Fibroblast of lung (primary cell): Measurements from ENCODE around the gene KRT76. TPM values are rescaled to one million over a fixed set of nuclear protein-coding genes. Genes with fewer than 3 reads are reported as not detected.

Source experiments
- DNase-seq, 2 donors: peaks; one replicate each; pipeline versions ENCODE4 v3.0.0 to v3.0.0-alpha.2; 2010; ENCODE audit warnings: low read depth in 2 of 2
- H2AFZ ChIP-seq: 2 replicates; pipeline ENCODE4 v1.5.1; 2012; ENCODE audit warnings: low read length, control low read depth, inconsistent platforms
- H3K27ac ChIP-seq: 2 replicates; pipeline ENCODE4 v1.5.1; 2011; ENCODE audit warnings: low read length, control low read depth; ENCODE audit not compliant: insufficient read depth
- H3K27me3 ChIP-seq: 2 replicates; pipeline ENCODE4 v1.5.1; 2011; ENCODE audit warnings: mild to moderate bottlenecking, low read length; ENCODE audit not compliant: control insufficient read depth, insufficient read depth
- H3K36me3 ChIP-seq: 2 replicates; pipeline ENCODE4 v1.5.1; 2011; ENCODE audit warnings: low read length; ENCODE audit not compliant: control insufficient read depth, insufficient read depth
- H3K4me1 ChIP-seq: 2 replicates; pipeline ENCODE4 v1.5.1; 2011; ENCODE audit warnings: low read length; ENCODE audit not compliant: control insufficient read depth, insufficient read depth; ENCODE audit errors: extremely low read depth
- H3K4me2 ChIP-seq: 2 replicates; pipeline ENCODE4 v1.5.1; 2011; ENCODE audit warnings: low read length, control low read depth; ENCODE audit not compliant: insufficient read depth; ENCODE audit errors: extremely low read depth
- H3K4me3 ChIP-seq, 4 experiments: fragments of 200-600 bp in 1 of 4; sonication (generic) in 1 of 4; replicated peaks in 1 of 4; 2 replicates each; pipeline ENCODE4 v1.5.1; 2011 to 2016; ENCODE audit warnings: low read length in 4 of 4, low read depth in 3 of 4, mild to moderate bottlenecking in 3 of 4, control low read depth in 2 of 4, inconsistent platforms in 1 of 4, mixed read lengths in 1 of 4; ENCODE audit not compliant: insufficient read depth in 1 of 4; ENCODE audit errors: control extremely low read depth in 1 of 4
- H3K79me2 ChIP-seq: 2 replicates; pipeline ENCODE4 v1.5.1; 2012; ENCODE audit warnings: mild to moderate bottlenecking, low read length, inconsistent platforms; ENCODE audit not compliant: control insufficient read depth, insufficient read depth
- H3K9ac ChIP-seq: 2 replicates; pipeline ENCODE4 v1.5.1; 2011; ENCODE audit warnings: mild to moderate bottlenecking, low read length, control low read depth; ENCODE audit not compliant: insufficient read depth
- H3K9me3 ChIP-seq: 2 replicates; pipeline ENCODE4 v1.5.1; 2012; ENCODE audit warnings: low read depth, low read length; ENCODE audit not compliant: control insufficient read depth, insufficient read depth
- H4K20me1 ChIP-seq: 2 replicates; pipeline ENCODE4 v1.5.1; 2011; ENCODE audit warnings: low read length; ENCODE audit not compliant: control insufficient read depth, insufficient read depth; ENCODE audit errors: extremely low read depth
- CTCF ChIP-seq, 2 donors: IDR thresholded peaks in 1 of 2; conservative IDR thresholded peaks in 1 of 2; 1 replicate in 1 of 2; 2 replicates in 1 of 2; pipeline ENCODE4 v1.5.1; 2011 to 2012; ENCODE audit warnings: low read length in 2 of 2, control low read depth in 1 of 2, inconsistent platforms in 1 of 2, low read depth in 1 of 2, mild to moderate bottlenecking in 1 of 2
- EZH2 ChIP-seq: IDR thresholded peaks from 2 replicates; pipeline ENCODE4 v1.5.1; 2012; ENCODE audit warnings: low read length, control low read depth, mild to moderate bottlenecking; ENCODE audit errors: missing control alignments
- polyA plus RNA-seq, 2 donors: library from polyadenylated mRNA; depleted of rRNA in 1 of 2; stranded (reverse) in 1 of 2; unstranded in 1 of 2; fragments of >200 nt; gene quantifications; 2 replicates each; pipeline ENCODE4 v1.2.1, GENCODE V29; 2011 to 2012; ENCODE audit warnings: missing spikeins in 1 of 2
- total RNA-seq: library from RNA; depleted of rRNA; stranded (reverse); fragments of >200 nt; gene quantifications from 2 replicates; pipeline ENCODE4 v1.2.1, GENCODE V29; 2014

The KRT76 gene
- total and polyA plus RNA-seq, 2 donors (not counting 1 experiment from before 2014, with no cell fraction given): not detected

DNA sequence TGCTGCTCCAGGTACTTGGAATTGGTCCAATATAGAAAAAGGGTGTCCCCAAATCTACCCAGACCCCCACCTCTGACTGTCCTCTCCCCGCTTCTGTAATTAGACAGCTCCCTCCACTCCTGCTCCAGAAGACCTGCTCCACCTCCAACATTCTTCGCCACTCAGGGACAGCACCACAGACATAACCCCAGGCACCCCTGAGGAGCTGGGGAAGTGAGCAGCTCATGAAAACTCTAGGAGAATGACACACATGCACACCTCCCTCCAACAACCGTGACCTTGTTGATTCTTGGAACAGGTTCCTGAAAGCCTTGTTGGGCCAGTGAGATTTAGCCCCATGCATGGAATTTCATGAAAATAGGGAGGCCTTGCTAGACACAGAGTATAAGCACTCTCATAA, 28.6 kb upstream of the KRT76 start:
- H3K27me3 ChIP-seq: peaks cover 4% of the 10 kb centered on the region
- no peak overlapping the region for H3K4me2 ChIP-seq

DNA sequence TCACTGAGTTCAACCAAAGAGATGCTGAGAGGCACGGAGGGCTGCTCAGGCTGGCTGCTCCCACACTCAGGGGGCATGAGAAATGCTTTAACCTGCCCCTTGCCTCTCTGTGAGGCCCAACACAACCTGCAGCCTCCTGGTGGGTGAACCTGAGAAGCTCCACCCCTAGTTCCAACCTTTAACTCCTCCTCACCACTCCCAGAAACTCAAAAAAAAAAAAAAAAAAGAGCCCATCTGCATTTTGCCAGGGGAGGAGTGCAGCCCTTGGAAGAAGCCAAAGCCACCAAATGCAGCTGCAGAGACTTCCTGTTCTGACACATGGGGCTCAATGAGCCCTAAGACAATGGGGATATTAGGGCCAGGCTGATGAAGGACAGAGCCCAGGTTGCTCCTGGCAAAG, 27.9 kb upstream of the KRT76 start:
- Histone ChIP-seq H3K27me3 (peaks cover 4% of the 10 kb centered on the region), H2AFZ (no peak overlapping the region), H3K9me3 (no peaks in the 10 kb centered on the region), H3K9ac (no peak overlapping the region), H3K4me2 (no peak overlapping the region), H4K20me1 (no peaks in the 10 kb centered on the region), H3K4me3 (no peak overlapping the region), H3K27ac (no peak overlapping the region), H3K4me1 (no peaks in the 10 kb centered on the region), H3K79me2 (no peaks in the 10 kb centered on the region), H3K36me3 (no peaks in the 10 kb centered on the region)
- TF ChIP-seq EZH2: no peak
- no peak for DNase-seq

More for the DNA sequence above, 28.6 kb upstream of the KRT76 start:
- Histone ChIP-seq H3K36me3 (no peaks in the 10 kb centered on the region), H3K9me3 (no peaks in the 10 kb centered on the region), H4K20me1 (no peaks in the 10 kb centered on the region), H2AFZ (no peak overlapping the region), H3K27ac (no peak overlapping the region), H3K9ac (no peak overlapping the region), H3K4me3 (no peak overlapping the region), H3K79me2 (no peaks in the 10 kb centered on the region), H3K4me1 (no peaks in the 10 kb centered on the region)
- no peak for TF ChIP-seq EZH2
- TF ChIP-seq CTCF (conservative IDR thresholded peaks at IDR 0.05 in 1 of 2, IDR thresholded peaks at IDR 0.05 in 1 of 2; ENCODE audit: low read depth in 1 of 2, low read length in 2 of 2): no peak
- no peak for DNase-seq

DNA sequence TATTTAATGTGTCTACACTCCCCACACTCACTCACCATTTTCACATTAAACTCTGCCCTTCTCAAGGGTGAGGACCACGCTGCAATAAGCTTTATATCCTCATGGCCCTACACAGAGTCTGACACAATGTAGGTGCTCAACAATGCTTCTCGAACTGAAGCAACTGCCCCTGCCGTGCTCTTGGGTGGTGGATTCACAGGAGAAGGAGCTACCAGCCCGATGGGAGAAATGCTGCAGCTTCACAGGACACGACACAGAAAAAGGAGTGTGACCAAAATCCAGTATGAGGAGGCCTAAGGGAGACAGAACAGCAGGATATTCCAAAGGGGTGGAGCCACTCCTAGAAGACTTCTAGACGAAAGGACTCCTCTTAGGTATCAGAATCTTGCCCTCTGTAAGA, 25.3 kb upstream of the KRT76 start:
- Histone ChIP-seq H3K4me1 (no peaks in the 10 kb centered on the region), H3K4me2 (no peak overlapping the region), H3K4me3 (no peak overlapping the region), H3K79me2 (no peaks in the 10 kb centered on the region), H3K27ac (no peak overlapping the region), H3K9ac (no peak overlapping the region), H3K9me3 (no peaks in the 10 kb centered on the region), H3K36me3 (no peaks in the 10 kb centered on the region), H2AFZ (no peak overlapping the region), H4K20me1 (no peaks in the 10 kb centered on the region), H3K27me3 (no peaks in the 10 kb centered on the region)
- no peak for DNase-seq
- TF ChIP-seq EZH2 (no peak), CTCF (conservative IDR thresholded peaks at IDR 0.05 in 1 of 2, IDR thresholded peaks at IDR 0.05 in 1 of 2; ENCODE audit: low read depth in 1 of 2, low read length in 2 of 2) (no peak)
